SK-N-SH (cell line): ENCODE data around the gene TCTN2. TPM values are rescaled to one million over a fixed set of nuclear protein-coding genes. Genes with fewer than 3 reads are reported as not detected.
A peak's percentile ranks its signal among the peaks of the same experiment; 100 is the strongest.

Source experiments
- CTCF ChIA-PET: fragments of 300-600, 350-600 bp; formaldehyde crosslinking; extraction: SDS; loops from one replicate; lab custom pipeline; 2021; lab: Yijun Ruan, JAX
- POLR2A ChIA-PET: fragments of 350-600 bp; sonication (Branson Sonifier 250); formaldehyde crosslinking; extraction: SDS; loops from one replicate; lab custom pipeline; 2020; ENCODE audit warnings: antibody characterized with exemption, inconsistent platforms; lab: Yijun Ruan, JAX
- DNase-seq: peaks from one replicate; pipeline ENCODE4 v3.0.0; 2012
- H2AFZ ChIP-seq: fragments of 200-600 bp; sonication (generic); 2 replicates; pipeline ENCODE4 v1.8.1; 2016; ENCODE audit warnings: antibody characterized with exemption, mild to moderate bottlenecking, low read depth
- H3F3A ChIP-seq: fragments of 200-600 bp; sonication (generic); replicated peaks from 2 replicates; pipeline ENCODE3; 2016; ENCODE audit warnings: antibody characterized with exemption, mild to moderate bottlenecking; ENCODE audit not compliant: insufficient read depth
- H3K27ac ChIP-seq, 2 experiments: fragments of 200-500 bp in 1 of 2; fragments of 200-600 bp in 1 of 2; sonication (Bioruptor generic) in 1 of 2; sonication (generic), shearing (Covaris generic) in 1 of 2; 2 replicates each; pipeline versions ENCODE4 v1.5.1 to v1.6.1; 2014 to 2016; ENCODE audit warnings: low read depth in 2 of 2, inconsistent platforms in 1 of 2, low read length in 1 of 2, mild to moderate bottlenecking in 1 of 2, mixed read lengths in 1 of 2
- H3K27me3 ChIP-seq: fragments of 200-600 bp; sonication (generic), shearing (Covaris generic); 2 replicates; pipeline ENCODE4 v1.6.1; 2016; ENCODE audit warnings: mixed run types; ENCODE audit not compliant: insufficient read depth
- H3K36me3 ChIP-seq, 2 experiments: fragments of 200-500 bp in 1 of 2; fragments of 200-600 bp in 1 of 2; sonication (Bioruptor generic) in 1 of 2; sonication (generic) in 1 of 2; replicated peaks in 1 of 2; 2 replicates each; pipeline versions ENCODE3 to v1.5.1; 2014 to 2016; ENCODE audit warnings: low read length in 1 of 2, mild to moderate bottlenecking in 1 of 2; ENCODE audit not compliant: insufficient read depth in 2 of 2, control insufficient read depth in 1 of 2
- H3K4me1 ChIP-seq, 2 experiments: fragments of 200-500 bp in 1 of 2; fragments of 200-600 bp in 1 of 2; sonication (Bioruptor generic) in 1 of 2; sonication (generic), shearing (Covaris generic) in 1 of 2; 2 replicates each; pipeline versions ENCODE4 v1.5.1 to v1.6.1; 2014 to 2016; ENCODE audit warnings: low read depth in 1 of 2, low read length in 1 of 2, mixed run types in 1 of 2; ENCODE audit not compliant: insufficient read depth in 2 of 2, control insufficient read depth in 1 of 2
- H3K4me2 ChIP-seq: fragments of 200-600 bp; sonication (generic), shearing (Covaris generic); 2 replicates; pipeline ENCODE4 v1.6.1; 2017; ENCODE audit warnings: mixed run types
- H3K4me3 ChIP-seq, 2 experiments: fragments of 200-500 bp in 1 of 2; fragments of 200-600 bp in 1 of 2; sonication (Bioruptor generic) in 1 of 2; sonication (generic), shearing (Covaris generic) in 1 of 2; 2 replicates each; pipeline versions ENCODE4 v1.5.1 to v1.8.1; 2014 to 2016; ENCODE audit warnings: low read depth in 2 of 2, inconsistent platforms in 1 of 2, low read length in 1 of 2, mild to moderate bottlenecking in 1 of 2, mixed read lengths in 1 of 2, moderate library complexity in 1 of 2
- H3K79me2 ChIP-seq: fragments of 200-600 bp; sonication (generic); 2 replicates; pipeline ENCODE4 v1.8.1; 2017; ENCODE audit warnings: mild to moderate bottlenecking; ENCODE audit not compliant: insufficient read depth
- H3K9ac ChIP-seq: fragments of 200-600 bp; sonication (generic); 2 replicates; pipeline ENCODE4 v1.6.1; 2017; ENCODE audit warnings: mixed run types
- H3K9me2 ChIP-seq: fragments of 200-600 bp; sonication (generic); 2 replicates; pipeline ENCODE4 v1.6.1; 2017; ENCODE audit warnings: mixed run types
- H3K9me3 ChIP-seq: fragments of 200-600 bp; sonication (generic); 2 replicates; pipeline ENCODE4 v1.6.1; 2017; ENCODE audit warnings: mixed run types, mild to moderate bottlenecking, moderate library complexity
- H4K20me1 ChIP-seq: fragments of 200-600 bp; sonication (generic); 2 replicates; pipeline ENCODE4 v1.6.1; 2017; ENCODE audit warnings: mild to moderate bottlenecking, mixed run types; ENCODE audit not compliant: insufficient read depth
- CHD2 ChIP-seq: fragments of 150-350 bp; IDR thresholded peaks from 2 replicates; pipeline ENCODE4 v1.6.1; 2018; ENCODE audit warnings: low read length; ENCODE audit not compliant: partially characterized antibody
- ELF1 ChIP-seq: IDR thresholded peaks from 2 replicates; pipeline ENCODE4 v1.4.0; 2012
- EP300 ChIP-seq, 2 experiments: IDR thresholded peaks; 2 replicates each; pipeline versions ENCODE4 v1.4.0 to v1.6.1; 2012; ENCODE audit warnings: borderline replicate concordance in 1 of 2, low read depth in 1 of 2, low read length in 1 of 2
- FOXJ3 ChIP-seq: sonication (generic); formaldehyde crosslinking; IDR thresholded peaks from 2 replicates; pipeline ENCODE4 v1.5.1; 2020; ENCODE audit warnings: mild to moderate bottlenecking, missing genetic modification reagents
- GABPA ChIP-seq: IDR thresholded peaks from 2 replicates; pipeline ENCODE4 v1.4.0; 2012; ENCODE audit warnings: low read depth, mild to moderate bottlenecking
- GATA2 ChIP-seq: sonication (generic); formaldehyde crosslinking; IDR thresholded peaks from 2 replicates; pipeline ENCODE4 v1.5.0; 2020; ENCODE audit warnings: mild to moderate bottlenecking, missing genetic modification reagents
- MEF2A ChIP-seq: IDR thresholded peaks from 2 replicates; pipeline ENCODE4 v1.4.0; 2012; ENCODE audit warnings: low read depth, borderline replicate concordance
- NFIC ChIP-seq: IDR thresholded peaks from 2 replicates; pipeline ENCODE4 v1.4.0; 2012; ENCODE audit warnings: borderline replicate concordance
- NRF1 ChIP-seq: IDR thresholded peaks from 2 replicates; pipeline ENCODE4 v1.6.1; 2012; ENCODE audit warnings: low read depth, mild to moderate bottlenecking, low read length
- POLR2AphosphoS5 ChIP-seq: IDR thresholded peaks from 2 replicates; pipeline ENCODE4 v1.6.1; 2012; ENCODE audit warnings: low read depth, low read length
- RAD21 ChIP-seq: IDR thresholded peaks from 2 replicates; pipeline ENCODE4 v1.6.1; 2012; ENCODE audit warnings: mild to moderate bottlenecking, low read length
- RCOR1 ChIP-seq: fragments of 150-350 bp; IDR thresholded peaks from 2 replicates; pipeline ENCODE4 v1.6.1; 2017; ENCODE audit warnings: antibody characterized with exemption, low read length
- RFX5 ChIP-seq: IDR thresholded peaks from 2 replicates; pipeline ENCODE4 v1.6.1; 2012; ENCODE audit warnings: mild to moderate bottlenecking, improper control_type of control experiment, low read length
- TAF1 ChIP-seq: IDR thresholded peaks from 2 replicates; pipeline ENCODE4 v1.6.1; 2012; ENCODE audit warnings: low read depth, mild to moderate bottlenecking, low read length, moderate library complexity, borderline replicate concordance
- TEAD4 ChIP-seq: IDR thresholded peaks from 2 replicates; pipeline ENCODE4 v1.4.0; 2012; ENCODE audit warnings: mild to moderate bottlenecking, borderline replicate concordance; ENCODE audit not compliant: insufficient read depth
- YY1 ChIP-seq: IDR thresholded peaks from 2 replicates; pipeline ENCODE4 v1.4.0; 2012; ENCODE audit warnings: low read depth, mild to moderate bottlenecking
- WGBS: methylation state at CpG from one replicate; pipeline ENCODE4 v1.1.6; 2017; ENCODE audit warnings: low lambda C conversion rate; 5-methylcytosine and 5-hydroxymethylcytosine counted together
- polyA plus RNA-seq, 3 experiments: library from polyadenylated mRNA; depleted of rRNA; stranded (reverse); fragments of >200 nt; gene quantifications; 2 replicates each; pipeline ENCODE4 v1.2.3, GENCODE V29; 2012
- TF ChIP-seq, protein P1 (sequence below): fragments of 150-350 bp; IDR thresholded peaks from 2 replicates; pipeline ENCODE4 v1.6.1; 2017; ENCODE audit warnings: antibody characterized with exemption, low read length, low read depth, borderline replicate concordance
- TF ChIP-seq, protein P2 (sequence below): IDR thresholded peaks from 2 replicates; pipeline ENCODE4 v1.4.0; 2012; ENCODE audit warnings: low read depth
- TF ChIP-seq, protein P3 (sequence below): IDR thresholded peaks from 2 replicates; pipeline ENCODE4 v1.6.1; 2012; ENCODE audit warnings: mild to moderate bottlenecking, low read depth, low read length, moderate library complexity
- TF ChIP-seq, protein P4 (sequence below): IDR thresholded peaks from 2 replicates; pipeline ENCODE4 v1.4.0; 2012; ENCODE audit warnings: low read depth, borderline replicate concordance
- TF ChIP-seq, protein P5 (sequence below): IDR thresholded peaks from 2 replicates; pipeline ENCODE4 v1.4.0; 2012; ENCODE audit warnings: low read depth, borderline replicate concordance

The TCTN2 gene
- polyA plus RNA-seq, 1 of the 3 experiments (the other 2 are of a cell fraction): 9.1 TPM

DNA sequence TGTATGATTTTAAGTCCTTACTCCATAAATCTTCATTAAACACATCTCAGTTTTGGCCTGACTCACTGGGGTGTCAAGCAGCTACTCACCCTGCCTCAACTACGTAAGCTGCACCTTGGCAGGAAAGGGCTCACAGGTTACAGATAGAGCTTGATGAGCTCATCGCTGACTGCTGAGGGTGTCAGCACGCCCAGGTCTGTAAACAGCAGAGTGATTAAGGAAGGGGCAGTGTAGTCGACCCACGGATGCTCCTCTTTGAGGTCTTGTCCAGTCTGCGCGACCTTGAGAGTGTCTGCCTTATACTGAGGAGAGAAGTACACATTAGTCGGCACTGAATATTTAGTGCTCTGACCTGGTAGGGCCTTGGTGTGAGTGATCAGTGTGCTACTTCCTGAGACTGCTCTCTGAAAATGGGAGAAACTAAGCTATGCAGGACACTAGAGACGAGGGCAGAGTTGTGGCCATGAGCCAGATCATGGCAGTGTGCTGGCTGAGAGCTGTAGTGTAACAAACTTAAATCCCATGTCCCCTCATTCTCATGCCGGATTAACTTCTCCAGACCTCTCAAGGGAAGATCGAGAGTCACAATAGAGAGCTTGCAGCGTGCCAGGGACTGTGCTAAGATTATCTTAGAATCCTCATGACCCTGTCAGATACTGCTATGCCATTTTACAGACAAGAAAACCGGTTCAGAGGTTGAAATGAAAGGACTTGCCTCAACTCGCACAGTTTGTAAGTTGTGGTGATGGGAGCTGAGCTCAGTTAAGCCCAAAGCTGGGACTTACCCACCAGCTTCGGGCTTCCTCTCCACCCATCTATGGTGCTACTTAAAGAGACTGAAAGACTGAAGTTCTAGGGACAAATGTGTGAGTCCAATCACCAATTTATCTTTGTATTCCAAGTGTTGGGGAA, 49.0 kb upstream of the TCTN2 start (continued):
- TF ChIP-seq, protein P1, sequence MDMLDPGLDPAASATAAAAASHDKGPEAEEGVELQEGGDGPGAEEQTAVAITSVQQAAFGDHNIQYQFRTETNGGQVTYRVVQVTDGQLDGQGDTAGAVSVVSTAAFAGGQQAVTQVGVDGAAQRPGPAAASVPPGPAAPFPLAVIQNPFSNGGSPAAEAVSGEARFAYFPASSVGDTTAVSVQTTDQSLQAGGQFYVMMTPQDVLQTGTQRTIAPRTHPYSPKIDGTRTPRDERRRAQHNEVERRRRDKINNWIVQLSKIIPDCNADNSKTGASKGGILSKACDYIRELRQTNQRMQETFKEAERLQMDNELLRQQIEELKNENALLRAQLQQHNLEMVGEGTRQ: no peak
- TF ChIP-seq ELF1 (no peak), MEF2A (no peak), GATA2 (no peak)
- TF ChIP-seq, protein P2, sequence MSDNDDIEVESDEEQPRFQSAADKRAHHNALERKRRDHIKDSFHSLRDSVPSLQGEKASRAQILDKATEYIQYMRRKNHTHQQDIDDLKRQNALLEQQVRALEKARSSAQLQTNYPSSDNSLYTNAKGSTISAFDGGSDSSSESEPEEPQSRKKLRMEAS: no peak

DNA sequence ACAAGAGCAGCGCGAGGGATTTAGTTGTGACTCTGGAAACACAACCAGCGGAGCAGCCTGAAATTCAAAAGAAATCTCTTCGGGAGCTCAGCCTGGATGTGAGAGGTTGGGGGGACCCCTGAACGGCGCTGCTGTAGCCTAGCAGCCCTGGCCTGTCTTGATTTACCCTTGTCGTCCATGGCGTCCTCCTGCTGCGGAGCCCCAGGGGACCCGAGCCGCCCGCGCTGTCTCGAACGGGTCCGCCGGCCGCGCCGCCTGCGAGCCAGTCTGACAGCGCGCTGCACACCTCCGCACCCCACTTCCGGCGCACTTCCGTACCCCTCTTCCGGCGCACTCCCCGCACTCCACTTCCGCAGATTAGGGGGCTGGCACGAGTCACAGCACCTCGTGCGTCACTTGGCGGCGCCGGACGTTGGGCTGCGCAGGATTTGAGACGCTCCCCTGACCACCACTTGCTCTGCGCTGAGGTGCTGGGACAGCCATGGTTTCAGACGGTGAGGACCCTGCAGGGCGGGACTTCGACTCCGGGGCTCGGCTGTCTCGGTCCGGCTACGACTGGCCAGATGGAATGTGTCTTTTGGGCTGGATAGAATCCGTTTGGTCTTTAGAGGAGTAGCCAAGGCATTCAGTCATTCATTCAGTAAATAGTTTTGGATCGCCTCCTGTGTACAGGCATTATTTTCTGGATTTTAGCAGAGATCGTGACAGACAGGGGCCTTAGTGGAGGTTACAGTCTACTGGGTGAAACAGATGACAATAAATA, 37.4 kb upstream of the TCTN2 start, which contains the start of the genes EIF2B1 and GTF2H3:
TSS of gene EIF2B1 (minus strand) at position 308 of the 763 bp plus-strand sequence. CDS start at position 179, 129 bp downstream.
TSS of gene GTF2H3 (plus strand) at position 451 of the 763 bp plus-strand sequence. CDS start at position 482, 31 bp downstream.
- peaks cover 4 to 9% of the 10 kb centered on the region in 2 experiments; a peak in 3 of 4 replicates for H3K4me1 ChIP-seq
- H2AFZ ChIP-seq: peak within 1 kb of the TSS; percentile 86; the same call in 1 of the 2 replicates
- no peaks in the 10 kb centered on the region for H3F3A ChIP-seq
- peak; percentile 97 for DNase-seq
- H4K20me1 ChIP-seq: no peaks in the 10 kb centered on the region
- peaks cover 79% of the 10 kb centered on the region for H3K79me2 ChIP-seq
- peaks cover 23 to 29% of the 10 kb centered on the region in 2 experiments for H3K36me3 ChIP-seq
- peak within 1 kb of the TSS; percentile 77 to 80 for H3K27ac ChIP-seq
- no peaks in the 10 kb centered on the region for H3K9me2 ChIP-seq
- H3K4me2 ChIP-seq: peak within 1 kb of the TSS; percentile 88
- ChIA-PET CTCF (interaction anchor here (0.7 to 0.9 kb wide), 2 partner anchors 38 to 158 kb away, joined by 3 read pairs; partner anchors contain the start of gene TCTN2), POLR2A (interaction anchor here (0.8 to 1.5 kb wide), 2 partner anchors 401 to 628 kb away, joined by 3 to 4 read pairs; partner anchors contain the start of gene MPHOSPH9)
- peak within 1 kb of the TSS; percentile 86 to 98 for H3K4me3 ChIP-seq
- H3K9ac ChIP-seq: peak within 1 kb of the TSS; percentile 97
- H3K9me3 ChIP-seq: no peaks in the 10 kb centered on the region
- no peaks in the 10 kb centered on the region for H3K27me3 ChIP-seq
- 0% methylated on average over 12 of the region's 52 CpGs for WGBS
- TF ChIP-seq EP300 (IDR thresholded peaks at IDR 0.05; ENCODE audit: borderline replicate concordance in 1 of 2, low read depth in 1 of 2, low read length in 1 of 2) (no peak), RCOR1 (no peak), NRF1 (peak; percentile 44; the same call in 1 of the 2 replicates), ELF1 (peak; percentile 98), RFX5 (no peak), GABPA (peak; percentile 100), YY1 (peak; percentile 82), FOXJ3 (CRISPR knock-in tag) (peak; percentile 85), CHD2 (peak; percentile 89), NFIC (peak; percentile 18; the same call in 1 of the 2 replicates), TEAD4 (no peak), TAF1 (peak; percentile 96), POLR2AphosphoS5 (peak; percentile 99), RAD21 (no peak)
- TF ChIP-seq, protein P3, sequence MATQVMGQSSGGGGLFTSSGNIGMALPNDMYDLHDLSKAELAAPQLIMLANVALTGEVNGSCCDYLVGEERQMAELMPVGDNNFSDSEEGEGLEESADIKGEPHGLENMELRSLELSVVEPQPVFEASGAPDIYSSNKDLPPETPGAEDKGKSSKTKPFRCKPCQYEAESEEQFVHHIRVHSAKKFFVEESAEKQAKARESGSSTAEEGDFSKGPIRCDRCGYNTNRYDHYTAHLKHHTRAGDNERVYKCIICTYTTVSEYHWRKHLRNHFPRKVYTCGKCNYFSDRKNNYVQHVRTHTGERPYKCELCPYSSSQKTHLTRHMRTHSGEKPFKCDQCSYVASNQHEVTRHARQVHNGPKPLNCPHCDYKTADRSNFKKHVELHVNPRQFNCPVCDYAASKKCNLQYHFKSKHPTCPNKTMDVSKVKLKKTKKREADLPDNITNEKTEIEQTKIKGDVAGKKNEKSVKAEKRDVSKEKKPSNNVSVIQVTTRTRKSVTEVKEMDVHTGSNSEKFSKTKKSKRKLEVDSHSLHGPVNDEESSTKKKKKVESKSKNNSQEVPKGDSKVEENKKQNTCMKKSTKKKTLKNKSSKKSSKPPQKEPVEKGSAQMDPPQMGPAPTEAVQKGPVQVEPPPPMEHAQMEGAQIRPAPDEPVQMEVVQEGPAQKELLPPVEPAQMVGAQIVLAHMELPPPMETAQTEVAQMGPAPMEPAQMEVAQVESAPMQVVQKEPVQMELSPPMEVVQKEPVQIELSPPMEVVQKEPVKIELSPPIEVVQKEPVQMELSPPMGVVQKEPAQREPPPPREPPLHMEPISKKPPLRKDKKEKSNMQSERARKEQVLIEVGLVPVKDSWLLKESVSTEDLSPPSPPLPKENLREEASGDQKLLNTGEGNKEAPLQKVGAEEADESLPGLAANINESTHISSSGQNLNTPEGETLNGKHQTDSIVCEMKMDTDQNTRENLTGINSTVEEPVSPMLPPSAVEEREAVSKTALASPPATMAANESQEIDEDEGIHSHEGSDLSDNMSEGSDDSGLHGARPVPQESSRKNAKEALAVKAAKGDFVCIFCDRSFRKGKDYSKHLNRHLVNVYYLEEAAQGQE: peak; percentile 51; the same call in 1 of the 2 replicates
- TF ChIP-seq, protein P4, sequence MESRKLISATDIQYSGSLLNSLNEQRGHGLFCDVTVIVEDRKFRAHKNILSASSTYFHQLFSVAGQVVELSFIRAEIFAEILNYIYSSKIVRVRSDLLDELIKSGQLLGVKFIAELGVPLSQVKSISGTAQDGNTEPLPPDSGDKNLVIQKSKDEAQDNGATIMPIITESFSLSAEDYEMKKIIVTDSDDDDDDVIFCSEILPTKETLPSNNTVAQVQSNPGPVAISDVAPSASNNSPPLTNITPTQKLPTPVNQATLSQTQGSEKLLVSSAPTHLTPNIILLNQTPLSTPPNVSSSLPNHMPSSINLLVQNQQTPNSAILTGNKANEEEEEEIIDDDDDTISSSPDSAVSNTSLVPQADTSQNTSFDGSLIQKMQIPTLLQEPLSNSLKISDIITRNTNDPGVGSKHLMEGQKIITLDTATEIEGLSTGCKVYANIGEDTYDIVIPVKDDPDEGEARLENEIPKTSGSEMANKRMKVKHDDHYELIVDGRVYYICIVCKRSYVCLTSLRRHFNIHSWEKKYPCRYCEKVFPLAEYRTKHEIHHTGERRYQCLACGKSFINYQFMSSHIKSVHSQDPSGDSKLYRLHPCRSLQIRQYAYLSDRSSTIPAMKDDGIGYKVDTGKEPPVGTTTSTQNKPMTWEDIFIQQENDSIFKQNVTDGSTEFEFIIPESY: 0 out of 2 replicates have a peak, but pooled peaks have one; percentile 40
- TF ChIP-seq, protein P5, sequence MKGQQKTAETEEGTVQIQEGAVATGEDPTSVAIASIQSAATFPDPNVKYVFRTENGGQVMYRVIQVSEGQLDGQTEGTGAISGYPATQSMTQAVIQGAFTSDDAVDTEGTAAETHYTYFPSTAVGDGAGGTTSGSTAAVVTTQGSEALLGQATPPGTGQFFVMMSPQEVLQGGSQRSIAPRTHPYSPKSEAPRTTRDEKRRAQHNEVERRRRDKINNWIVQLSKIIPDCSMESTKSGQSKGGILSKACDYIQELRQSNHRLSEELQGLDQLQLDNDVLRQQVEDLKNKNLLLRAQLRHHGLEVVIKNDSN: no peak
